ENCODE results near the gene C5orf63. TPM values are rescaled to one million over a fixed set of nuclear protein-coding genes. Genes with fewer than 3 reads are reported as not detected.

C5orf63 gene
- total RNA-seq, 3 donors from 2014 or later (not counting 1 experiment from before 2014, with no cell fraction given), result 10.4 to 18.8 (median 11.7) TPM

GRCh38 chr5:127085371-127085770, 12.1 kb upstream of the C5orf63 start:
- ATAC-seq (no peak), DNase-seq (no peak)
- no peak for TF ChIP-seq CTCF (IDR thresholded peaks at IDR 0.05)
- Mint-ChIP-seq H3K36me3 (no peaks in the 10 kb centered on the region), H3K9me3 (no peaks in the 10 kb centered on the region), H3K4me3 (no peak overlapping the region), H3K27me3 (ENCODE audit: low read depth in 2 of 2) (peaks cover 2 to 9% of the 10 kb centered on the region in 2 donors), H3K4me1 (no peaks in the 10 kb centered on the region), H3K27ac (no peak overlapping the region)
- Histone ChIP-seq H3K27ac (ENCODE audit: low read length) (no peak overlapping the region), H3K4me1 (ENCODE audit: control insufficient read depth, insufficient read depth, low read length) (no peaks in the 10 kb centered on the region), H3K4me3 (ENCODE audit: low read length) (no peak overlapping the region), H3K9me3 (ENCODE audit: control insufficient read depth, insufficient read depth, low read length) (no peaks in the 10 kb centered on the region), H3K27me3 (ENCODE audit: control insufficient read depth, insufficient read depth, low read length) (no peaks in the 10 kb centered on the region), H3K36me3 (ENCODE audit: control insufficient read depth, insufficient read depth, low read length) (no peaks in the 10 kb centered on the region)
- intact Hi-C loops (cut with micrococcal nuclease), result no loop called here
- WGBS (ENCODE audit: insufficient coverage), result 79% methylated on average over 1 of the region's 2 CpGs

GRCh38 chr5:127084656-127085055, 11.4 kb upstream of the C5orf63 start:
- H3K27me3 ChIP-seq (ENCODE audit: control insufficient read depth, insufficient read depth, low read length), result no peaks in the 10 kb centered on the region
- no peak overlapping the region for H3K27ac ChIP-seq (ENCODE audit: low read length)
- ATAC-seq (no peak), DNase-seq (no peak)
- TF ChIP-seq CTCF (IDR thresholded peaks at IDR 0.05), result no peak
- H3K36me3 Mint-ChIP-seq, result no peaks in the 10 kb centered on the region
- no peak overlapping the region for H3K4me3 Mint-ChIP-seq
- H3K4me3 ChIP-seq (ENCODE audit: low read length), result no peak overlapping the region
- intact Hi-C loops (cut with micrococcal nuclease), result no loop called here
- WGBS (ENCODE audit: insufficient coverage), result 73% methylated on average over 3 of the region's 3 CpGs
- peaks cover 7 to 16% of the 10 kb centered on the region in 2 donors for H3K27me3 Mint-ChIP-seq (ENCODE audit: low read depth in 2 of 2)
- H3K9me3 ChIP-seq (ENCODE audit: control insufficient read depth, insufficient read depth, low read length), result no peaks in the 10 kb centered on the region
- H3K36me3 ChIP-seq (ENCODE audit: control insufficient read depth, insufficient read depth, low read length), result no peaks in the 10 kb centered on the region
- no peak overlapping the region for H3K27ac Mint-ChIP-seq
- H3K9me3 Mint-ChIP-seq, result no peaks in the 10 kb centered on the region
- H3K4me1 ChIP-seq (ENCODE audit: control insufficient read depth, insufficient read depth, low read length), result no peaks in the 10 kb centered on the region
- H3K4me1 Mint-ChIP-seq, result no peaks in the 10 kb centered on the region

GRCh38 chr5:127083711-127084110, 10.4 kb upstream of the C5orf63 start:
- Histone ChIP-seq H3K4me3 (ENCODE audit: low read length) (no peak overlapping the region), H3K4me1 (ENCODE audit: control insufficient read depth, insufficient read depth, low read length) (no peaks in the 10 kb centered on the region), H3K27me3 (ENCODE audit: control insufficient read depth, insufficient read depth, low read length) (no peaks in the 10 kb centered on the region), H3K36me3 (ENCODE audit: control insufficient read depth, insufficient read depth, low read length) (no peaks in the 10 kb centered on the region), H3K9me3 (ENCODE audit: control insufficient read depth, insufficient read depth, low read length) (no peaks in the 10 kb centered on the region), H3K27ac (ENCODE audit: low read length) (no peak overlapping the region)
- Mint-ChIP-seq H3K27me3 (ENCODE audit: low read depth in 2 of 2) (peaks cover 7 to 16% of the 10 kb centered on the region in 2 donors), H3K27ac (no peak overlapping the region), H3K36me3 (no peaks in the 10 kb centered on the region), H3K4me3 (no peak overlapping the region), H3K4me1 (no peaks in the 10 kb centered on the region), H3K9me3 (no peaks in the 10 kb centered on the region)
- no peak for DNase-seq
- 88% methylated on average over 2 of the region's 2 CpGs for WGBS (ENCODE audit: insufficient coverage)
- intact Hi-C loops (cut with micrococcal nuclease), result no loop called here
- ATAC-seq, result no peak
- TF ChIP-seq CTCF (IDR thresholded peaks at IDR 0.05), result no peak

- TF ChIP-seq CTCF (IDR thresholded peaks at IDR 0.05), result no peak
- no peak for ATAC-seq
- H3K4me3 ChIP-seq (ENCODE audit: low read length), result no peak overlapping the region
- Mint-ChIP-seq H3K36me3 (no peaks in the 10 kb centered on the region), H3K4me1 (no peaks in the 10 kb centered on the region), H3K27me3 (ENCODE audit: low read depth in 2 of 2) (peaks cover 7 to 8% of the 10 kb centered on the region in 2 donors), H3K4me3 (no peak overlapping the region), H3K9me3 (no peaks in the 10 kb centered on the region), H3K27ac (no peak overlapping the region)
- H3K36me3 ChIP-seq (ENCODE audit: control insufficient read depth, insufficient read depth, low read length), result no peaks in the 10 kb centered on the region
- DNase-seq, result no peak
- intact Hi-C loops (cut with micrococcal nuclease), result no loop called here
- no peaks in the 10 kb centered on the region for H3K27me3 ChIP-seq (ENCODE audit: control insufficient read depth, insufficient read depth, low read length)
- no peak overlapping the region for H3K27ac ChIP-seq (ENCODE audit: low read length)
- 70% methylated on average over 8 of the region's 9 CpGs for WGBS (ENCODE audit: insufficient coverage)
- H3K4me1 ChIP-seq (ENCODE audit: control insufficient read depth, insufficient read depth, low read length), result no peaks in the 10 kb centered on the region
- no peaks in the 10 kb centered on the region for H3K9me3 ChIP-seq (ENCODE audit: control insufficient read depth, insufficient read depth, low read length)
These were observed 6.7 kb upstream of the C5orf63 start for GRCh38 chr5:127079994-127080491.
